Liver (tissue), 9 donors: Measurements from ENCODE around the gene STIM1. TPM values are rescaled to one million over a fixed set of nuclear protein-coding genes. Genes with fewer than 3 reads are reported as not detected.

ENCODE experiments used
- DNase-seq: peaks from one replicate; pipeline ENCODE4 v3.0.0-alpha.2; 2017; ENCODE audit warnings: low spot score
- H3K27ac ChIP-seq, 2 donors: one replicate each; pipeline ENCODE4 v1.7.0; 2013; ENCODE audit warnings: inconsistent platforms in 2 of 2, low read length in 2 of 2, control low read depth in 1 of 2, low read depth in 1 of 2, mild to moderate bottlenecking in 1 of 2
- H3K27me3 ChIP-seq, 4 donors: one replicate each; pipeline versions ENCODE4 v1.6.1 to v1.7.0; 2013; ENCODE audit warnings: low read length in 3 of 4, inconsistent platforms in 1 of 4, mild to moderate bottlenecking in 1 of 4, moderate library complexity in 1 of 4; ENCODE audit not compliant: control insufficient read depth in 4 of 4, insufficient read depth in 4 of 4
- H3K36me3 ChIP-seq, 4 donors: one replicate each; pipeline versions ENCODE4 v1.6.1 to v1.7.0; 2013; ENCODE audit warnings: low read length in 3 of 4, mild to moderate bottlenecking in 3 of 4, low read depth in 1 of 4, moderate library complexity in 1 of 4; ENCODE audit not compliant: control insufficient read depth in 4 of 4, insufficient read depth in 3 of 4
- H3K4me1 ChIP-seq, 4 donors: one replicate each; pipeline versions ENCODE4 v1.6.1 to v1.7.0; 2013; ENCODE audit warnings: low read length in 3 of 4, mild to moderate bottlenecking in 3 of 4, moderate library complexity in 1 of 4; ENCODE audit not compliant: control insufficient read depth in 4 of 4, insufficient read depth in 4 of 4
- H3K4me3 ChIP-seq, 3 donors: one replicate each; pipeline versions ENCODE4 v1.6.1 to v1.7.0; 2013; ENCODE audit warnings: low read length in 3 of 3, control low read depth in 1 of 3, low read depth in 1 of 3, mild to moderate bottlenecking in 1 of 3
- H3K9ac ChIP-seq, 2 donors: one replicate each; pipeline ENCODE4 v1.7.0; 2013; ENCODE audit warnings: low read length in 2 of 2, mild to moderate bottlenecking in 2 of 2, moderate library complexity in 2 of 2, control low read depth in 1 of 2, low read depth in 1 of 2
- H3K9me3 ChIP-seq, 4 donors: one replicate each; pipeline versions ENCODE4 v1.6.1 to v1.7.0; 2013; ENCODE audit warnings: low read length in 3 of 4; ENCODE audit not compliant: control insufficient read depth in 4 of 4
- CTCF ChIP-seq: fragments of 150-350 bp; IDR thresholded peaks from 2 replicates; pipeline ENCODE4 v1.5.1; 2017; ENCODE audit warnings: improper control_type of control experiment, low read depth, low read length; ENCODE audit not compliant: missing input control
- EGR1 ChIP-seq, 2 donors: IDR thresholded peaks; 2 replicates each; pipeline ENCODE4 v1.6.1; 2016 to 2018; ENCODE audit warnings: antibody characterized with exemption in 2 of 2, low read depth in 2 of 2
- FOXA1 ChIP-seq: IDR thresholded peaks from 2 replicates; pipeline ENCODE4 v1.6.1; 2016; ENCODE audit warnings: antibody characterized with exemption
- FOXA2 ChIP-seq: IDR thresholded peaks from 2 replicates; pipeline ENCODE4 v1.6.1; 2016; ENCODE audit warnings: antibody characterized with exemption
- HNF4A ChIP-seq, 2 donors: conservative IDR thresholded peaks; 2 replicates each; pipeline ENCODE4 v1.6.1; 2016; ENCODE audit warnings: antibody characterized with exemption in 2 of 2, mild to moderate bottlenecking in 2 of 2
- HNF4G ChIP-seq: IDR thresholded peaks from 2 replicates; pipeline ENCODE4 v1.6.1; 2016; ENCODE audit warnings: antibody characterized with exemption
- JUND ChIP-seq, 2 donors: IDR thresholded peaks; 2 replicates each; pipeline ENCODE4 v1.6.1; 2016; ENCODE audit warnings: antibody characterized with exemption in 2 of 2
- MAX ChIP-seq: IDR thresholded peaks from 2 replicates; pipeline ENCODE4 v1.6.1; 2016; ENCODE audit warnings: antibody characterized with exemption
- NR2F2 ChIP-seq: IDR thresholded peaks from 2 replicates; pipeline ENCODE4 v1.6.1; 2016; ENCODE audit warnings: antibody characterized with exemption
- RAD21 ChIP-seq, 2 donors: IDR thresholded peaks; 2 replicates each; pipeline ENCODE4 v1.6.1; 2016; ENCODE audit warnings: antibody characterized with exemption in 2 of 2, mild to moderate bottlenecking in 2 of 2
- REST ChIP-seq: IDR thresholded peaks from 2 replicates; pipeline ENCODE4 v1.6.1; 2016; ENCODE audit warnings: antibody characterized with exemption, mild to moderate bottlenecking
- RXRA ChIP-seq, 2 donors: IDR thresholded peaks; 2 replicates each; pipeline ENCODE4 v1.6.1; 2017 to 2018; ENCODE audit warnings: antibody characterized with exemption in 2 of 2, mild to moderate bottlenecking in 1 of 2
- SP1 ChIP-seq: IDR thresholded peaks from 2 replicates; pipeline ENCODE4 v1.6.1; 2018; ENCODE audit warnings: antibody characterized with exemption, mild to moderate bottlenecking
- TAF1 ChIP-seq: conservative IDR thresholded peaks from 2 replicates; pipeline ENCODE4 v1.6.1; 2016; ENCODE audit warnings: antibody characterized with exemption, mild to moderate bottlenecking
- YY1 ChIP-seq: IDR thresholded peaks from 2 replicates; pipeline ENCODE4 v1.6.1; 2016; ENCODE audit warnings: antibody characterized with exemption, mild to moderate bottlenecking
- ZBTB33 ChIP-seq: IDR thresholded peaks from 2 replicates; pipeline ENCODE4 v1.6.1; 2016; ENCODE audit warnings: antibody characterized with exemption
- WGBS: extraction: QIAGEN DNeasy Blood & Tissue Kit; methylation state at CpG from one replicate; pipeline ENCODE4 v1.1.7; 2013; 5-methylcytosine and 5-hydroxymethylcytosine counted together
- polyA plus RNA-seq, 2 donors: library from polyadenylated mRNA; stranded (reverse) in 1 of 2; unstranded in 1 of 2; fragments of 200-250 nt in 1 of 2; fragments of >200 nt in 1 of 2; fragmentation: Nextera tagmentation in 1 of 2; extraction: Ambion mirVana in 1 of 2; gene quantifications; one replicate each; pipeline versions ENCODE4 v1.2.1 to v1.2.3, GENCODE V29; 2013 to 2015
- total RNA-seq, 2 donors: library from RNA; depleted of rRNA; stranded (reverse); fragments of >200 nt; gene quantifications; one replicate each; pipeline ENCODE4 v1.2.3, GENCODE V29; 2014
- donor health status: healthy.
- donor health status: healthy.
- donor health status: healthy.
- donor health status: healthy.
- donor health status: healthy.

Gene STIM1
- total and polyA plus RNA-seq, 4 donors: 19.7 to 42.9 (median 25.1) TPM

GRCh38 chr11:3942160-3942955, 86.9 kb downstream of the STIM1 start:
- Histone ChIP-seq H3K4me1 (peaks cover 6 to 22% (median 16%) of the 10 kb centered on the region in 4 donors), H3K27ac (peak overlapping the region; percentile 64 to 77), H3K27me3 (no peaks in the 10 kb centered on the region), H3K4me3 (no peak overlapping the region), H3K9me3 (no peaks in the 10 kb centered on the region), H3K36me3 (no peaks in the 10 kb centered on the region), H3K9ac (peak overlapping the region in 1 of 2 donors; percentile 61)
- DNase-seq: no peak
- TF ChIP-seq HNF4G (no peak), YY1 (peak; percentile 12), ZBTB33 (no peak), FOXA2 (peak; percentile 82), JUND (IDR thresholded peaks at IDR 0.05) (no peak), HNF4A (conservative IDR thresholded peaks at IDR 0.05) (peak; percentile 66 to 68), REST (peak; percentile 14), MAX (peak; percentile 6), FOXA1 (peak; percentile 52), NR2F2 (no peak), RXRA (IDR thresholded peaks at IDR 0.05) (peak; percentile 63 to 65), SP1 (peak; percentile 60), RAD21 (IDR thresholded peaks at IDR 0.05) (peak; percentile 87 to 89), CTCF (peak; percentile 65), EGR1 (IDR thresholded peaks at IDR 0.05; ENCODE audit: low read depth in 2 of 2) (no peak), TAF1 (no peak)
- WGBS: 46% methylated on average over 3 of the region's 3 CpGs
